ENCODE results near the gene SPINK9.

Gene SPINK9

GRCh38 chr5:148335259-148335658 is at the start of gene SPINK9:
Gene SPINK9, plus strand, starts transcription at chr5:148335559. Its CDS starts 55 bp downstream, at chr5:148335614.
- H3K4me3 ChIP-seq (ENCODE audit: low read depth, low read length), result no peak within 1 kb of the TSS
- no peaks in the 10 kb centered on the region for H3K36me3 ChIP-seq (ENCODE audit: control insufficient read depth in 2 of 2, insufficient read depth in 1 of 2, low read length in 2 of 2)
- ChIA-PET CTCF (no interaction called here), POLR2A (no interaction called here)
- H3K9me3 ChIP-seq (ENCODE audit: control insufficient read depth, insufficient read depth, low read depth, low read length), result no peaks in the 10 kb centered on the region
- H3K27ac ChIP-seq (ENCODE audit: extremely low read depth, low read depth, low read length), result no peak within 1 kb of the TSS
- H3K4me1 ChIP-seq (ENCODE audit: control insufficient read depth, insufficient read depth, low read length), result no peaks in the 10 kb centered on the region
- TF ChIP-seq PATZ1 (tag by site-specific recombination; IDR thresholded peaks at IDR 0.05) (no peak), ZNF423 (tag by site-specific recombination; IDR thresholded peaks at IDR 0.05) (no peak), ZNF473 (tag by site-specific recombination; IDR thresholded peaks at IDR 0.05) (no peak), ZBTB7A (tag by site-specific recombination; IDR thresholded peaks at IDR 0.05; ENCODE audit: low read depth) (no peak), ZNF792 (tag by site-specific recombination; IDR thresholded peaks at IDR 0.05) (no peak), ZNF155 (tag by site-specific recombination; IDR thresholded peaks at IDR 0.05) (no peak), ZNF112 (tag by site-specific recombination; IDR thresholded peaks at IDR 0.05) (no peak), ZSCAN5A (tag by site-specific recombination; IDR thresholded peaks at IDR 0.05) (no peak), ZBTB49 (tag by site-specific recombination; IDR thresholded peaks at IDR 0.05; ENCODE audit: low read depth) (no peak), ZNF138 (tag by site-specific recombination; IDR thresholded peaks at IDR 0.05; ENCODE audit: borderline replicate concordance) (no peak), ZNF146 (tag by site-specific recombination; IDR thresholded peaks at IDR 0.05) (no peak), FEZF1 (tag by site-specific recombination; IDR thresholded peaks at IDR 0.05) (no peak), ZNF324 (tag by site-specific recombination; IDR thresholded peaks at IDR 0.05) (no peak), ZNF132 (tag by site-specific recombination; IDR thresholded peaks at IDR 0.05; ENCODE audit: borderline replicate concordance) (no peak), HOXD13 (CRISPR knock-in tag; IDR thresholded peaks at IDR 0.05; ENCODE audit: borderline replicate concordance) (no peak), ZBTB6 (tag by site-specific recombination; IDR thresholded peaks at IDR 0.05) (no peak)

- Histone ChIP-seq H3K9me3 (ENCODE audit: control insufficient read depth, insufficient read depth, low read depth, low read length) (no peaks in the 10 kb centered on the region), H3K4me1 (ENCODE audit: control insufficient read depth, insufficient read depth, low read length) (no peaks in the 10 kb centered on the region), H3K27ac (ENCODE audit: extremely low read depth, low read depth, low read length) (no peak overlapping the region), H3K4me3 (ENCODE audit: low read depth, low read length) (no peak overlapping the region), H3K36me3 (ENCODE audit: control insufficient read depth in 2 of 2, insufficient read depth in 1 of 2, low read length in 2 of 2) (no peaks in the 10 kb centered on the region)
- CTCF ChIA-PET, result interaction anchor here (0.6 to 3.3 kb wide), 21 partner anchors 8 to 439 kb away, joined by 3 to 59 read pairs (median 4); no protein-coding TSS in a partner anchor
- POLR2A ChIA-PET, result no interaction called here
- TF ChIP-seq ZNF146 (tag by site-specific recombination; IDR thresholded peaks at IDR 0.05) (no peak), SCRT1 (tag by site-specific recombination; IDR thresholded peaks at IDR 0.05; ENCODE audit: borderline replicate concordance) (no peak), ZNF658 (tag by site-specific recombination; IDR thresholded peaks at IDR 0.05) (no peak), ZNF114 (tag by site-specific recombination; IDR thresholded peaks at IDR 0.05) (no peak), PRDM10 (tag by site-specific recombination; IDR thresholded peaks at IDR 0.05) (peak; percentile 59), ZNF112 (tag by site-specific recombination; IDR thresholded peaks at IDR 0.05) (no peak), ZNF513 (tag by site-specific recombination; IDR thresholded peaks at IDR 0.05) (no peak)
These were observed 44.8 kb upstream of the SPINK9 start for GRCh38 chr5:148290271-148291195.
